Suprapubic skin (tissue), 4 donors: ENCODE results near the gene VTN. TPM values are rescaled to one million over a fixed set of nuclear protein-coding genes. Genes with fewer than 3 reads are reported as not detected.

Experiments used
- DNase-seq, 2 donors: peaks; one replicate each; pipeline ENCODE4 v3.0.0-alpha.2; 2019; ENCODE audit warnings: low spot score in 2 of 2
- H3K27ac ChIP-seq: fragments of 200-600 bp; sonication (generic); one replicate; pipeline ENCODE4 v1.5.1; 2019
- H3K27me3 ChIP-seq: fragments of 200-600 bp; sonication (generic); one replicate; pipeline ENCODE4 v1.5.1; 2019
- H3K36me3 ChIP-seq: fragments of 200-600 bp; sonication (generic); one replicate; pipeline ENCODE4 v1.5.1; 2019
- H3K4me1 ChIP-seq: fragments of 200-600 bp; sonication (generic); one replicate; pipeline ENCODE4 v1.5.1; 2019
- H3K4me3 ChIP-seq: fragments of 200-600 bp; sonication (generic); one replicate; pipeline ENCODE4 v1.5.1; 2019; ENCODE audit warnings: mild to moderate bottlenecking
- H3K9me3 ChIP-seq: fragments of 200-600 bp; sonication (generic); one replicate; pipeline ENCODE4 v1.5.1; 2019
- EP300 ChIP-seq: sonication (generic); formaldehyde crosslinking; IDR thresholded peaks from one replicate; pipeline ENCODE4 v1.6.1; 2017; ENCODE audit warnings: antibody characterized with exemption
- POLR2A ChIP-seq, 2 donors: fragments of 450-650 bp; IDR thresholded peaks; one replicate each; pipeline ENCODE4 v1.6.1; 2017; ENCODE audit warnings: antibody characterized with exemption in 2 of 2, mild to moderate bottlenecking in 2 of 2, moderate library complexity in 2 of 2
- POLR2AphosphoS5 ChIP-seq, 3 donors: sonication (generic); formaldehyde crosslinking; IDR thresholded peaks; one replicate each; pipeline ENCODE4 v1.6.1; 2017; ENCODE audit warnings: antibody characterized with exemption in 3 of 3
- WGBS: methylation state at CpG from one replicate; pipeline ENCODE4 v1.1.5; 2018; 5-methylcytosine and 5-hydroxymethylcytosine counted together
- total RNA-seq, 4 donors: library from RNA; depleted of rRNA; stranded (reverse); fragments of >200 nt; gene quantifications; one replicate each; pipeline ENCODE4 v1.1.0, GENCODE V29; 2016
- TF ChIP-seq, protein P1 (sequence below), 2 donors: fragments of 200-600 bp in 1 of 2; fragments of 450-650 bp in 1 of 2; sonication (generic) in 1 of 2; IDR thresholded peaks; one replicate each; pipeline ENCODE4 v1.5.1; 2016 to 2019; ENCODE audit warnings: antibody characterized with exemption in 2 of 2, mild to moderate bottlenecking in 1 of 2, moderate library complexity in 1 of 2

Gene VTN
- total RNA-seq, 4 donors from 2014 or later, result 0.42 to 4.2 (median 0.42) TPM; not detected in 1

- Histone ChIP-seq H3K36me3 (peaks cover 35% of the 10 kb centered on the region), H3K27ac (no peak overlapping the region)
- WGBS, result no CpG with 5 or more reads among the region's 1 CpG
Measured at GRCh38 chr17:28366605-28367004, 3.5 kb downstream of the VTN start.

GRCh38 chr17:28365487-28365886 is 4.6 kb downstream of the VTN start:
- peaks cover 4% of the 10 kb centered on the region for H3K4me1 ChIP-seq
- no peak overlapping the region for H3K27ac ChIP-seq
- 81% methylated on average over 3 of the region's 3 CpGs for WGBS
- no peak for DNase-seq
- H3K36me3 ChIP-seq, result peaks cover 46% of the 10 kb centered on the region
- TF ChIP-seq POLR2AphosphoS5 (IDR thresholded peaks at IDR 0.05) (no peak), EP300 (no peak), POLR2A (IDR thresholded peaks at IDR 0.05) (no peak)
- TF ChIP-seq, protein P1, sequence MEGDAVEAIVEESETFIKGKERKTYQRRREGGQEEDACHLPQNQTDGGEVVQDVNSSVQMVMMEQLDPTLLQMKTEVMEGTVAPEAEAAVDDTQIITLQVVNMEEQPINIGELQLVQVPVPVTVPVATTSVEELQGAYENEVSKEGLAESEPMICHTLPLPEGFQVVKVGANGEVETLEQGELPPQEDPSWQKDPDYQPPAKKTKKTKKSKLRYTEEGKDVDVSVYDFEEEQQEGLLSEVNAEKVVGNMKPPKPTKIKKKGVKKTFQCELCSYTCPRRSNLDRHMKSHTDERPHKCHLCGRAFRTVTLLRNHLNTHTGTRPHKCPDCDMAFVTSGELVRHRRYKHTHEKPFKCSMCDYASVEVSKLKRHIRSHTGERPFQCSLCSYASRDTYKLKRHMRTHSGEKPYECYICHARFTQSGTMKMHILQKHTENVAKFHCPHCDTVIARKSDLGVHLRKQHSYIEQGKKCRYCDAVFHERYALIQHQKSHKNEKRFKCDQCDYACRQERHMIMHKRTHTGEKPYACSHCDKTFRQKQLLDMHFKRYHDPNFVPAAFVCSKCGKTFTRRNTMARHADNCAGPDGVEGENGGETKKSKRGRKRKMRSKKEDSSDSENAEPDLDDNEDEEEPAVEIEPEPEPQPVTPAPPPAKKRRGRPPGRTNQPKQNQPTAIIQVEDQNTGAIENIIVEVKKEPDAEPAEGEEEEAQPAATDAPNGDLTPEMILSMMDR (IDR thresholded peaks at IDR 0.05), result no peak
- no peaks in the 10 kb centered on the region for H3K27me3 ChIP-seq
- H3K4me3 ChIP-seq, result no peak overlapping the region
- no peaks in the 10 kb centered on the region for H3K9me3 ChIP-seq

More at GRCh38 chr17:28366605-28367004, 3.5 kb downstream of the VTN start:
- Histone ChIP-seq H3K4me1 (peaks cover 14% of the 10 kb centered on the region), H3K27me3 (no peaks in the 10 kb centered on the region), H3K9me3 (no peaks in the 10 kb centered on the region), H3K4me3 (no peak overlapping the region)
- TF ChIP-seq, protein P1 (IDR thresholded peaks at IDR 0.05), result no peak
- TF ChIP-seq EP300 (no peak), POLR2A (IDR thresholded peaks at IDR 0.05) (no peak), POLR2AphosphoS5 (IDR thresholded peaks at IDR 0.05) (no peak)
- no peak for DNase-seq

GRCh38 chr17:28364665-28365363 is 5.3 kb downstream of the VTN start, which contains the start of gene SEBOX:
TSS of gene SEBOX (minus strand) at chr17:28365199. CDS start at chr17:28365151, 48 bp downstream.
- DNase-seq, result no peak
- TF ChIP-seq POLR2A (IDR thresholded peaks at IDR 0.05), result no peak
- TF ChIP-seq, protein P1 (IDR thresholded peaks at IDR 0.05), result no peak
- no peak for TF ChIP-seq POLR2AphosphoS5 (IDR thresholded peaks at IDR 0.05)
- no peak for TF ChIP-seq EP300
- H3K4me3 ChIP-seq, result no peak within 1 kb of the TSS
- 94% methylated on average over 12 of the region's 13 CpGs for WGBS
- H3K27me3 ChIP-seq, result no peaks in the 10 kb centered on the region
- peaks cover 53% of the 10 kb centered on the region for H3K36me3 ChIP-seq
- no peaks in the 10 kb centered on the region for H3K4me1 ChIP-seq
- no peak within 1 kb of the TSS for H3K27ac ChIP-seq
- H3K9me3 ChIP-seq, result no peaks in the 10 kb centered on the region

DNA sequence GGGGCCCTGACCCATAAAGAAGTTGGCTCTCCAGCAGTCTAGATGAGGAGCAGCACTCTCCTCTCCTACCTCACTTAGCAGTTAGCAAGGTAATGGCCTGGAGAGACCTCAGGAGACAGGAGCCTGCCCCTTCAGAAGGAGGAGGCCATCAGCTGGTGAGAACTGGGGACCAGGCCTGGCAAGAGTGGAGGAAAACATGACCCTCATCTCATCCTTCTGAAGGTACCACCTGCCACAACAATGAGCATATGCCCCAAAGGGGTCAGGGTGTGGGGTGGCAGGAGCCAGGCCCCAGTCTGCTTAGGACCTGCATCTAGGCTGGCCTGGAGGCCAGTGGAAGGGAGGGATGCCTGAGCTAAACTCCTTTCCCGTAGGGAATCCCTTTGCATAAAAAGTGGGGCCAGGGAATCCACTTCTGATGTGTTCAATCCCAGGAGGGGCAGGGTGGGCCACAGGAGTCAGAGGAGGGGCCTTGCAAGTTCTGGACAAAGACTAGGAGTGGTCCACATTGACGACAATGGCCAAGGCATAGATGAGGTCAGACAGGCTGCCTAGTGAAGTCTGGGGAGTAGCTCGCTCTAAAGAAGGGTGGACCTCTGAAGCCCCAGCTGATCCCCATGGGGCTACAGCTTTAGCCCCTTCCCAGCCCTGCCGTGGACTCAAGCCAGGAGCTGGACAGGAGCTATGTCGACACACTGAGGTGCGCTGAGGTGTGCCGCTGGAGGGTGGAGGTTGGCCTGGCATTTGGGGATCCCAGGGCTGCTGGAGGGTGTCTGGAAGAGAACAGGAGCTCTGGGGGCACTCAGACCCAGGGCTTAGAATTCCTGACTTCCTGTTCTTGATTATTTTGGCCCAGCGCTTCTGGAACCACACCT is 6.1 kb downstream of the VTN start:
- no peak for TF ChIP-seq POLR2A (IDR thresholded peaks at IDR 0.05)
- TF ChIP-seq, protein P1 (IDR thresholded peaks at IDR 0.05), result no peak
- TF ChIP-seq EP300, result no peak
- no peak for TF ChIP-seq POLR2AphosphoS5 (IDR thresholded peaks at IDR 0.05)
- Histone ChIP-seq H3K4me1 (no peaks in the 10 kb centered on the region), H3K27me3 (no peaks in the 10 kb centered on the region), H3K9me3 (no peaks in the 10 kb centered on the region), H3K27ac (no peak overlapping the region), H3K4me3 (no peak overlapping the region), H3K36me3 (peaks cover 60% of the 10 kb centered on the region)
- WGBS, result 89% methylated on average over 6 of the region's 8 CpGs
- DNase-seq, result no peak

DNA sequence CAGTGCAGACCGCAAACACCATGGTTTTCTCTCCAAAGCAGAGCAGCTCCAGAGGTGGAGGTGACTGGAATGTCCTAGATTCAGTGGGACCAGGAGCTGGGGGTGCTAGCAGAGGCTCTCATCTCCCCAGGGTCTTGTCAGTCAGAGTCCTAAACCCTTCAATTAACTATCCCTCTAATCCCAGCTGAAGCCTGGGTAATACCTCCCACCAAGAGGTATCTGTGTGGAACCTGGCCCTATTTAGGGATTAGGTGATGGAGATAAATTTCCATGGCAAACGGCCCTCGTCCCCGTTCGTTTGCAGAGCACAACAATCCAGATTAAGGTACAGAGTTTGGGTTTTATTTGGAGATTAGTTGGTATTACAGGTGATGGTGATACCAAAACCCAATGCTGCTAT is 6.9 kb downstream of the VTN start:
- Histone ChIP-seq H3K4me3 (no peak overlapping the region), H3K27ac (no peak overlapping the region), H3K9me3 (no peaks in the 10 kb centered on the region), H3K36me3 (peaks cover 60% of the 10 kb centered on the region), H3K27me3 (no peaks in the 10 kb centered on the region), H3K4me1 (peaks cover 4% of the 10 kb centered on the region)
- TF ChIP-seq POLR2AphosphoS5 (IDR thresholded peaks at IDR 0.05), result no peak
- TF ChIP-seq, protein P1 (IDR thresholded peaks at IDR 0.05), result no peak
- no peak for TF ChIP-seq EP300
- TF ChIP-seq POLR2A (IDR thresholded peaks at IDR 0.05), result no peak
- 88% methylated on average over 5 of the region's 5 CpGs for WGBS
- DNase-seq, result no peak
